Stomach (tissue), 4 donors: ENCODE results near the gene BPIFB6.

Source experiments
- EP300 ChIP-seq: sonication (generic); formaldehyde crosslinking; IDR thresholded peaks from one replicate; pipeline ENCODE4 v1.6.1; 2017; ENCODE audit warnings: antibody characterized with exemption
- POLR2A ChIP-seq, 4 donors: fragments of 450-650 bp; IDR thresholded peaks; one replicate each; pipeline ENCODE4 v1.6.1; 2016; ENCODE audit warnings: antibody characterized with exemption in 4 of 4, control low read depth in 2 of 4, mild to moderate bottlenecking in 1 of 4, moderate library complexity in 1 of 4
- POLR2AphosphoS5 ChIP-seq, 3 donors: sonication (generic); formaldehyde crosslinking; IDR thresholded peaks; one replicate each; pipeline ENCODE4 v1.6.1; 2016; ENCODE audit warnings: antibody characterized with exemption in 3 of 3
- TF ChIP-seq, protein P1 (sequence below), 7 experiments: fragments of 450-650 bp in 4 of 7; fragments of 200-600 bp in 3 of 7; sonication (generic) in 3 of 7; IDR thresholded peaks; one replicate each; pipeline ENCODE4 v1.5.1; 2016 to 2019; ENCODE audit warnings: antibody characterized with exemption in 7 of 7, control low read depth in 2 of 7, mild to moderate bottlenecking in 1 of 7

DNA sequence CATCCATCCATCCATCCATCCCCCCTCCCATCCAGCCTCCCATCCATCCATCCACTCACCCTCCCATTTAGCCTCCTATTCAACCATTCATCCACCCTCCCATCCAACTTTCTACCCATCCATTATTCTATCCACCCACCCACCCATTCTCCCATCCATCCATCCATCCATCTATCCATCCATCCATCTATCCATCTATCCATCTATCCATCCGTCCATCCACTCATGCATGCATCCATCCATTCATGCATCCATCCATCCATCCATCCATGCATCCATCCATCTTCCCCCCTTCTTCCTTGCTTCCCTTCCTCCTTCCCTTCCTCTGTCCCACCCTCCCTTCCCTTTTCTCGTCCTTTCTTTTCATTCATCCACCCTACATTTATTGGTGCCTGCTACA, 43.2 kb downstream of the BPIFB6 start:
- TF ChIP-seq, protein P1, sequence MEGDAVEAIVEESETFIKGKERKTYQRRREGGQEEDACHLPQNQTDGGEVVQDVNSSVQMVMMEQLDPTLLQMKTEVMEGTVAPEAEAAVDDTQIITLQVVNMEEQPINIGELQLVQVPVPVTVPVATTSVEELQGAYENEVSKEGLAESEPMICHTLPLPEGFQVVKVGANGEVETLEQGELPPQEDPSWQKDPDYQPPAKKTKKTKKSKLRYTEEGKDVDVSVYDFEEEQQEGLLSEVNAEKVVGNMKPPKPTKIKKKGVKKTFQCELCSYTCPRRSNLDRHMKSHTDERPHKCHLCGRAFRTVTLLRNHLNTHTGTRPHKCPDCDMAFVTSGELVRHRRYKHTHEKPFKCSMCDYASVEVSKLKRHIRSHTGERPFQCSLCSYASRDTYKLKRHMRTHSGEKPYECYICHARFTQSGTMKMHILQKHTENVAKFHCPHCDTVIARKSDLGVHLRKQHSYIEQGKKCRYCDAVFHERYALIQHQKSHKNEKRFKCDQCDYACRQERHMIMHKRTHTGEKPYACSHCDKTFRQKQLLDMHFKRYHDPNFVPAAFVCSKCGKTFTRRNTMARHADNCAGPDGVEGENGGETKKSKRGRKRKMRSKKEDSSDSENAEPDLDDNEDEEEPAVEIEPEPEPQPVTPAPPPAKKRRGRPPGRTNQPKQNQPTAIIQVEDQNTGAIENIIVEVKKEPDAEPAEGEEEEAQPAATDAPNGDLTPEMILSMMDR (IDR thresholded peaks at IDR 0.05) = no peak
- TF ChIP-seq EP300 (no peak), POLR2A (IDR thresholded peaks at IDR 0.05) (no peak), POLR2AphosphoS5 (IDR thresholded peaks at IDR 0.05) (no peak)
